ENCODE measurements around the gene KRT20. TPM values are rescaled to one million over a fixed set of nuclear protein-coding genes. Genes with fewer than 3 reads are reported as not detected.

The KRT20 gene
- total RNA-seq, 4 donors from 2014 or later: not detected

DNA sequence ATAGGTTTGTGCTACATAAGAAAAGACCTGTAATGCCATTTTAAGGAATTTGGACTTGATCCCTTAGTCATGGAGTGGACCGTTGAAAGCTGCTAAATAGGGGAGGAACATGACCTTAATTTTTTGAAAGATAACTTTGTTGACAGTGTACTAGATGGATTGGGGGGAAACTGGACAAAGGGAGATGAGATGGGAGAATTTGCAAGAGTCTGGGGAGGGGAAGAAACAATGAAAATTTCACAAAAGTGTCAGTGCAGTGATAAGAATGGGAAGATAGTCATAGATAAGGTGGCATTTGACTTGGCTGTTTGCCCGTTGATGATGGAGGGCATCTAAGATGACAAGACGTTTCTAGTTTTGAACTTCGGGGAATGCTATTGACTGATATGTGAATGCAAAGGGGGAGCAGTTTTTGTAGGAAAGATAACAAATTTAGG lies 40.4 kb downstream of the KRT20 start:
- ATAC-seq (ENCODE audit: low FRiP score) (no peak), DNase-seq (ENCODE audit: low spot score) (no peak)
- TF ChIP-seq, protein P1, sequence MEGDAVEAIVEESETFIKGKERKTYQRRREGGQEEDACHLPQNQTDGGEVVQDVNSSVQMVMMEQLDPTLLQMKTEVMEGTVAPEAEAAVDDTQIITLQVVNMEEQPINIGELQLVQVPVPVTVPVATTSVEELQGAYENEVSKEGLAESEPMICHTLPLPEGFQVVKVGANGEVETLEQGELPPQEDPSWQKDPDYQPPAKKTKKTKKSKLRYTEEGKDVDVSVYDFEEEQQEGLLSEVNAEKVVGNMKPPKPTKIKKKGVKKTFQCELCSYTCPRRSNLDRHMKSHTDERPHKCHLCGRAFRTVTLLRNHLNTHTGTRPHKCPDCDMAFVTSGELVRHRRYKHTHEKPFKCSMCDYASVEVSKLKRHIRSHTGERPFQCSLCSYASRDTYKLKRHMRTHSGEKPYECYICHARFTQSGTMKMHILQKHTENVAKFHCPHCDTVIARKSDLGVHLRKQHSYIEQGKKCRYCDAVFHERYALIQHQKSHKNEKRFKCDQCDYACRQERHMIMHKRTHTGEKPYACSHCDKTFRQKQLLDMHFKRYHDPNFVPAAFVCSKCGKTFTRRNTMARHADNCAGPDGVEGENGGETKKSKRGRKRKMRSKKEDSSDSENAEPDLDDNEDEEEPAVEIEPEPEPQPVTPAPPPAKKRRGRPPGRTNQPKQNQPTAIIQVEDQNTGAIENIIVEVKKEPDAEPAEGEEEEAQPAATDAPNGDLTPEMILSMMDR (IDR thresholded peaks at IDR 0.05): no peak

DNA sequence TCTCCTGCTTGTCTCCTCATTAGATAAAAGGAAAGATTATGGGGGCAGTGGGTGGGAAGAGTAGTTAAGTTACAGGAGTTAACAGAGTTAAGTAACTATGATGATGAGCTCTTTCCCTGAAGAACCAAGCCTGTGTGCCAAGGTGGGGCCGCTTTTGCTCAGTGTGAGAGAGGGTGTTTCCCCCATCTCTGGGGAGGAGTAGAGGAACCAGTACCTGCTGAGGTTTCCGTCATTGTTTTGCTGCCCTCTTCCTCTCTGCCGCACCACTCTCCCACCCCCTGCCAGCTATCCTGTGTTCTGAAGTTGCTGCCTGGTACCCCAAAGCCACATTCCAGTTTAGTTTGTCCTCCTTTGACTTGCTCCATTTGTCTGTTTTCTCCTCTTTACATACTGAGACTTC lies 41.8 kb downstream of the KRT20 start:
- ATAC-seq (ENCODE audit: low FRiP score) (no peak), DNase-seq (ENCODE audit: low spot score) (no peak)
- TF ChIP-seq, protein P1 (IDR thresholded peaks at IDR 0.05): no peak

DNA sequence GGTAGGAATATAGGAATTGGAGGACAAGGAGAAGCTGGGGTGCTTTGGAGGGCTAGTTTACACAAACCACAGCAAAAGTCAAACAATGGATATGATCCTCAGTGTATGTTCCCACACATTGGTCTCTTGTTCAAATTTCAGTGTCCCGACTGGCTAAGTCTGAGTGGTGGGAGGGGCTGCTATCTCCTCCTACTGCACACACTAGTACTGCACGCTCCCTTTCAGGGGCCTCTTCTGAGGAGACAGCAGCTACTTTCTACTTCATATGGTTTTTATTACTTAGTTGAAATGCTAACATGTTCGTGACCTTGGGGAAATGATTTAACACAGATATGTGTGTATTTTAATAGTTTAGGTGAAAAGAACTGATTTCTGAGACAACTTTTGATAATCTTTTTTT lies 43.8 kb downstream of the KRT20 start:
- TF ChIP-seq, protein P1 (IDR thresholded peaks at IDR 0.05): no peak
- no peak for ATAC-seq (ENCODE audit: low FRiP score)

DNA sequence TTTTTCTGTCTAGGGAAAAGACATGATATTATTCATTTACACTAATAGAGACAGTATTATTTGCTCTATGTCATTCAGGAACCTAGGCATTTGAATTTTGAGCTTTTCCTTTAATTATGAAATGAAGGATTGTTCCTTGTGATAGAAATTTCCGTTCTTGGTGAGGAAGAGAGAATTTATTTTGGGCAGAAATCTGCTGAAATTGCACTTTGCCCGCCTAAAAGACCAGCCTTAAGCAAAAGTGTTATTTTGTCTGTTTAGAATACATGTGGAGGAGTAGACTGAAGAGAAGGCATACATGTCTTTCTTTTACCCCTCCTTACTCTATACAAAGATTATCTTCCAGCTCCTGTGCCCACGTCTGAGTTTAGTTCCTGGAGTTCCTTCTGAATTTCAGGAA lies 45.8 kb downstream of the KRT20 start:
- DNase-seq (ENCODE audit: low spot score): no peak
- TF ChIP-seq, protein P1 (IDR thresholded peaks at IDR 0.05): no peak
- no peak for ATAC-seq (ENCODE audit: low FRiP score)

More for the DNA sequence above, 43.8 kb downstream of the KRT20 start:
- DNase-seq (ENCODE audit: low spot score): no peak

DNA sequence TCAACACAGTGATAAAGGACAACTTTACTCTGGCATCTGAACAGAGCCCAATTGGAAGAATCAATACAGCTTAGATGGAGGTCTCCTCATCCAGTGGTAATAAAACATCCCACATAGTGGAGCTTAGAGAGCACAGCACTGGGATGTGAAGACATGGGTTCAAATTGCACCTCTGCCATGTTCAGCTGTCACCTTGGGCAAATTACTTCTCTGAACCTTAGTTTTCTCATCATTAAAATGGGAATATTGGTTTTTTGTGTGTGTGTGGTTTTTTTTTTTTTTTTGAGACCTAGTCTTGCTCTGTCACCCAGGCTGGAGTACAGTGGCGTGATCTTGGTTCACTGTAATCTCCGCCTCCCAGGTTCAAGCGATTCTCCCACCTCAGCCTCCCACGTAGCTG lies 49.0 kb downstream of the KRT20 start:
- ATAC-seq (ENCODE audit: low FRiP score): no peak
- no peak for DNase-seq (ENCODE audit: low spot score)
- TF ChIP-seq, protein P1 (IDR thresholded peaks at IDR 0.05): no peak

DNA sequence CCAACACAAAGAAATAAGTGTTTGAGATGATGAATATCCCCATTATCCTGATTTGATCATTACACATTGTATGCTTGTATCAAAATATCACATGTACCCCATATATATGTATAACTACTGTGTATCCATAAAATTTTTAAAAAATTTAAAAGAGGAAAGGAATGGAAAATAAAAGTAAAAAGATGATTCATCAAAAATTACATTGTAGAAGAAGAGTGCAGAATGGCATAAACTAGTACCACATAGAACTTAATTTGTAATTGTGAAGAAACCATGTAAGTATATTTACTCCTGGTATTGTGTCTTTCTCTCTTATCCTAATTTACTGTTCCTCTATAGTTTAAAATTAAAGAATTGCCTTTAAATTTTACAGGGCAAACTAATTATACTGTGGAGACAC lies 51.2 kb downstream of the KRT20 start:
- DNase-seq (ENCODE audit: low spot score) (no peak), ATAC-seq (ENCODE audit: low FRiP score) (no peak)
- TF ChIP-seq, protein P1 (IDR thresholded peaks at IDR 0.05): no peak

DNA sequence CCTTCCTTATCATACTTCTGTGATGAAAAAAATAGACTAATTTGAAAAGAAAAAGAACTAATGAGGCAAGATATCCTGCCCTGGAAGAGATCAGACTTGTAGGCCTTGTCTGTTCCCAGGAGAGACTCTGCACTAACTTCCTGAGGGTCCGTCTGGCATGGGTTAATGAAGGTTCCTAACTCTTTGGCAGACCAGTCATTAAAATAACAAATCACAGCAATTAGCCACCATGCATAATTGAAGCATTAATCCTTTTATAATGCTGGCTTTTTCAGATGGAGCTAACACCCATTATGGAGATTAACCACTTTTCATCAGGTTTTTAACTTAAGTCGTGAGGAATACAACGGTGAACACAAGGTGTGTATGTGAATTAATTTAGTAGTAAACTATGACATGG lies 52.2 kb downstream of the KRT20 start:
- DNase-seq (ENCODE audit: low spot score) (no peak), ATAC-seq (ENCODE audit: low FRiP score) (no peak)
- TF ChIP-seq, protein P1 (IDR thresholded peaks at IDR 0.05): no peak

All from omental fat pad (tissue), 4 donors.